IMR-90 (cell line): ENCODE data around the gene SSNA1. TPM values are rescaled to one million over a fixed set of nuclear protein-coding genes. Genes with fewer than 3 reads are reported as not detected.

Source experiments
- ATAC-seq: fragments of 200-7000 bp; cut with Tn5 transposase; 2 replicates; pipeline ENCODE4 v1.9.1; 2020; ENCODE audit warnings: low read depth, mild to moderate bottlenecking, moderate library complexity
- BruUV-seq: library from RNA; stranded (reverse); fragments of 400-500 nt; replicated peaks from 2 replicates; lab custom pipeline; 2021; lab: Mats Ljungman, UMichigan
- CTCF ChIA-PET: fragments of 300-600 bp; formaldehyde crosslinking; extraction: SDS; loops from one replicate; lab custom pipeline; 2021; ENCODE audit warnings: antibody characterized with exemption; lab: Yijun Ruan, JAX
- POLR2A ChIA-PET: fragments of 300-600 bp; sonication (Branson Sonifier 250); formaldehyde crosslinking; loops from one replicate; lab custom pipeline; 2022; ENCODE audit warnings: antibody characterized with exemption; ENCODE audit not compliant: unreplicated experiment; lab: Charles Lee
- DNase-seq: peaks from one replicate; pipeline ENCODE4 v3.0.0; 2013
- H2AFZ ChIP-seq: replicated peaks from 2 replicates; pipeline ENCODE3; 2013; ENCODE audit warnings: low read length, mild to moderate bottlenecking; ENCODE audit not compliant: poor library complexity
- H2AK5ac ChIP-seq: 2 replicates; pipeline ENCODE4 v1.6.1; 2013; ENCODE audit warnings: low read depth, low read length, inconsistent platforms
- H2AK9ac ChIP-seq: replicated peaks from 2 replicates; pipeline ENCODE3; 2013; ENCODE audit warnings: mild to moderate bottlenecking, low read depth, low read length, moderate library complexity; ENCODE audit not compliant: poor library complexity
- H2BK120ac ChIP-seq: 2 replicates; pipeline ENCODE4 v1.6.1; 2013; ENCODE audit warnings: low read depth, low read length, inconsistent platforms
- H2BK15ac ChIP-seq: 3 replicates; pipeline ENCODE4 v1.6.1; 2013; ENCODE audit warnings: low read depth, low read length, inconsistent platforms
- H2BK20ac ChIP-seq: 2 replicates; pipeline ENCODE4 v1.6.1; 2013; ENCODE audit warnings: low read depth, mild to moderate bottlenecking, inconsistent platforms, low read length, moderate library complexity
- H2BK5ac ChIP-seq: 2 replicates; pipeline ENCODE4 v1.6.1; 2013; ENCODE audit warnings: mild to moderate bottlenecking, low read depth, low read length, inconsistent platforms; ENCODE audit not compliant: poor library complexity, severe bottlenecking
- H3K14ac ChIP-seq: replicated peaks from 2 replicates; pipeline ENCODE4 v1.6.1; 2013; ENCODE audit warnings: low read depth, low read length, inconsistent platforms
- H3K18ac ChIP-seq: 2 replicates; pipeline ENCODE4 v1.6.1; 2013; ENCODE audit warnings: low read depth, low read length, control low read depth
- H3K23ac ChIP-seq: 2 replicates; pipeline ENCODE4 v1.6.1; 2013; ENCODE audit warnings: low read depth, low read length, inconsistent platforms
- H3K27ac ChIP-seq: 2 replicates; pipeline ENCODE4 v1.5.1; 2013; ENCODE audit warnings: mild to moderate bottlenecking, control low read depth, low read length; ENCODE audit not compliant: insufficient read depth
- H3K27me3 ChIP-seq: 2 replicates; pipeline ENCODE4 v1.6.1; 2013; ENCODE audit warnings: low read length; ENCODE audit not compliant: control insufficient read depth, insufficient read depth
- H3K36me3 ChIP-seq: 2 replicates; pipeline ENCODE4 v1.6.1; 2013; ENCODE audit warnings: low read length, mixed read lengths; ENCODE audit not compliant: control insufficient read depth, insufficient read depth
- H3K4ac ChIP-seq: 2 replicates; pipeline ENCODE4 v1.6.1; 2013; ENCODE audit warnings: low read depth, low read length, inconsistent platforms
- H3K4me1 ChIP-seq: 2 replicates; pipeline ENCODE4 v1.6.1; 2013; ENCODE audit warnings: low read length, mixed read lengths; ENCODE audit not compliant: control insufficient read depth, insufficient read depth
- H3K4me2 ChIP-seq: 2 replicates; pipeline ENCODE4 v1.6.1; 2013; ENCODE audit warnings: low read depth, mild to moderate bottlenecking, control low read depth, low read length, moderate library complexity
- H3K4me3 ChIP-seq: 2 replicates; pipeline ENCODE4 v1.5.1; 2013; ENCODE audit warnings: low read depth, mild to moderate bottlenecking, control low read depth, low read length, moderate library complexity; ENCODE audit not compliant: insufficient read depth
- H3K56ac ChIP-seq: 2 replicates; pipeline ENCODE4 v1.6.1; 2013; ENCODE audit warnings: low read length, inconsistent platforms; ENCODE audit not compliant: insufficient read depth; ENCODE audit errors: extremely low read depth
- H3K79me1 ChIP-seq, 2 experiments: 2 replicates each; pipeline ENCODE4 v1.6.1; 2013; ENCODE audit warnings: low read length in 2 of 2, inconsistent platforms in 1 of 2, low read depth in 1 of 2
- H3K9ac ChIP-seq: 2 replicates; pipeline ENCODE4 v1.6.1; 2013; ENCODE audit warnings: low read depth, low read length, control low read depth
- H3K9me1 ChIP-seq: 2 replicates; pipeline ENCODE4 v1.6.1; 2013; ENCODE audit warnings: low read length, inconsistent platforms; ENCODE audit not compliant: insufficient read depth
- H3K9me3 ChIP-seq: 2 replicates; pipeline ENCODE4 v1.6.1; 2013; ENCODE audit warnings: low read length; ENCODE audit not compliant: control insufficient read depth, insufficient read depth
- H4K20me1 ChIP-seq: 2 replicates; pipeline ENCODE4 v1.6.1; 2013; ENCODE audit warnings: low read length, inconsistent platforms; ENCODE audit not compliant: insufficient read depth
- H4K5ac ChIP-seq: 2 replicates; pipeline ENCODE4 v1.6.1; 2013; ENCODE audit warnings: mild to moderate bottlenecking, low read depth, low read length, control low read depth
- H4K8ac ChIP-seq, 2 experiments: 2 replicates each; pipeline ENCODE4 v1.6.1; 2013; ENCODE audit warnings: low read depth in 2 of 2, low read length in 2 of 2, control low read depth in 1 of 2, inconsistent platforms in 1 of 2
- H4K91ac ChIP-seq: 2 replicates; pipeline ENCODE4 v1.6.1; 2013; ENCODE audit warnings: low read depth, low read length, inconsistent platforms; ENCODE audit not compliant: insufficient read depth
- BHLHE40 ChIP-seq: fragments of 150-350 bp; IDR thresholded peaks from 2 replicates; pipeline ENCODE4 v1.6.1; 2016; ENCODE audit warnings: mild to moderate bottlenecking, low read depth, low read length
- CEBPB ChIP-seq: IDR thresholded peaks from 2 replicates; pipeline ENCODE4 v1.6.1; 2012; ENCODE audit warnings: low read depth, low read length, improper control_type of control experiment
- CHD1 ChIP-seq: IDR thresholded peaks from 2 replicates; pipeline ENCODE4 v1.6.1; 2012; ENCODE audit warnings: low read depth, low read length, improper control_type of control experiment
- CTCF ChIP-seq: conservative IDR thresholded peaks from 2 replicates; pipeline ENCODE4 v1.5.1; 2012; ENCODE audit warnings: mild to moderate bottlenecking, low read depth, low read length, improper control_type of control experiment
- ELK1 ChIP-seq: fragments of 150-350 bp; IDR thresholded peaks from 2 replicates; pipeline ENCODE4 v1.6.1; 2016; ENCODE audit warnings: low read depth, mild to moderate bottlenecking, low read length, moderate library complexity, borderline replicate concordance
- FOS ChIP-seq: fragments of 150-350 bp; IDR thresholded peaks from 2 replicates; pipeline ENCODE4 v1.6.1; 2016; ENCODE audit warnings: low read depth, low read length
- MAFK ChIP-seq: IDR thresholded peaks from 2 replicates; pipeline ENCODE4 v1.6.1; 2012; ENCODE audit warnings: low read depth, low read length, improper control_type of control experiment
- MAZ ChIP-seq: IDR thresholded peaks from 2 replicates; pipeline ENCODE4 v1.6.1; 2012; ENCODE audit warnings: low read depth, mild to moderate bottlenecking, low read length, improper control_type of control experiment, moderate library complexity, borderline replicate concordance
- MXI1 ChIP-seq: IDR thresholded peaks from 2 replicates; pipeline ENCODE4 v1.6.1; 2012; ENCODE audit warnings: low read depth, mild to moderate bottlenecking, low read length, moderate library complexity, borderline replicate concordance
- NFE2L2 ChIP-seq: fragments of 150-350 bp; IDR thresholded peaks from 2 replicates; pipeline ENCODE4 v1.6.1; 2016; ENCODE audit warnings: low read depth, mild to moderate bottlenecking, low read length
- POLR2A ChIP-seq: IDR thresholded peaks from 2 replicates; pipeline ENCODE4 v1.6.1; 2012; ENCODE audit warnings: mild to moderate bottlenecking, low read depth, low read length
- RAD21 ChIP-seq: IDR thresholded peaks from 2 replicates; pipeline ENCODE4 v1.6.1; 2012; ENCODE audit warnings: low read length, improper control_type of control experiment
- RCOR1 ChIP-seq: IDR thresholded peaks from 2 replicates; pipeline ENCODE4 v1.6.1; 2012; ENCODE audit warnings: mild to moderate bottlenecking, low read length, improper control_type of control experiment; ENCODE audit not compliant: insufficient replicate concordance
- RFX5 ChIP-seq: IDR thresholded peaks from 2 replicates; pipeline ENCODE4 v1.8.0; 2012; ENCODE audit warnings: low read depth, mild to moderate bottlenecking, low read length, moderate library complexity
- SMC3 ChIP-seq: fragments of 150-350 bp; IDR thresholded peaks from 2 replicates; pipeline ENCODE4 v1.6.1; 2016; ENCODE audit warnings: low read depth, mild to moderate bottlenecking, antibody characterized with exemption, low read length, moderate library complexity
- USF2 ChIP-seq: fragments of 150-350 bp; IDR thresholded peaks from 2 replicates; pipeline ENCODE4 v1.6.1; 2017; ENCODE audit warnings: mild to moderate bottlenecking, antibody characterized with exemption, low read length, low read depth
- WGBS, 2 experiments: methylation state at CpG; one replicate each; pipeline versions ENCODE4 v1.1.5 to v1.1.7; 2013; ENCODE audit warnings: missing lambda C conversion rate in 2 of 2; ENCODE audit not compliant: insufficient read length in 1 of 2; ENCODE audit errors: extremely low coverage in 2 of 2; 5-methylcytosine and 5-hydroxymethylcytosine counted together
- dilution Hi-C: fragments of 300-500 bp; cut with HindIII; formaldehyde crosslinking; loops from one replicate; pipeline ENCODE4 v1.14.3; 2018; ENCODE audit warnings: low sequenced_read_pairs; ENCODE audit not compliant: unreplicated experiment
- in situ Hi-C: fragments of 300-500 bp; cut with MboI; formaldehyde crosslinking; loops from 3 replicates; pipeline ENCODE4 v1.14.3; 2019; ENCODE audit warnings: low sequenced_read_pairs, inconsistent platforms, mixed read lengths
- intact Hi-C: fragments of 100-400 bp; cut with micrococcal nuclease; formaldehyde crosslinking; loops from 2 replicates; pipeline ENCODE4 v1.10.0; 2022
- polyA plus RNA-seq, 3 experiments: library from polyadenylated mRNA; depleted of rRNA; stranded (reverse); fragments of >200 nt; gene quantifications; 2 replicates each; pipeline ENCODE4 v1.2.3, GENCODE V29; 2012; ENCODE audit warnings: low replicate concordance in 1 of 3
- total RNA-seq: library from RNA; depleted of rRNA; stranded (reverse); fragments of >200 nt; gene quantifications from 2 replicates; pipeline ENCODE4 v1.2.3, GENCODE V29; 2012

SSNA1 gene
- total and polyA plus RNA-seq, 2 of the 4 experiments (the other 2 are of a cell fraction) = 55.7 to 86.7 TPM

- TF ChIP-seq USF2 (no peak), RFX5 (no peak), POLR2A (no peak), MAZ (no peak), SMC3 (no peak), CTCF (no peak), MXI1 (no peak), FOS (no peak), MAFK (no peak), BHLHE40 (no peak), CHD1 (no peak), ELK1 (no peak), NFE2L2 (no peak), RCOR1 (no peak), CEBPB (no peak), RAD21 (no peak)
- no peak overlapping the region for H2BK15ac ChIP-seq
- intact Hi-C loops = no loop called here
- no peak overlapping the region for H4K91ac ChIP-seq
- ChIA-PET CTCF (no interaction called here), POLR2A (no interaction called here)
- H3K56ac ChIP-seq = no peak overlapping the region
- no peak overlapping the region for H3K9ac ChIP-seq
- no peak overlapping the region for H3K4me3 ChIP-seq
- 100% methylated on average over 4 of the region's 17 CpGs; no CpG with 5 or more reads in 1 of the 2 experiments for WGBS, 2 experiments
- no peak overlapping the region for H3K27ac ChIP-seq
- no peak overlapping the region for H3K18ac ChIP-seq
- H2BK120ac ChIP-seq = no peak overlapping the region
- peaks cover 7% of the 10 kb centered on the region for H3K4me1 ChIP-seq
- peaks cover 4% of the 10 kb centered on the region; the same call in 1 of the 2 replicates for H4K20me1 ChIP-seq
- no peak for DNase-seq
- peaks cover 0 to 23% of the 10 kb centered on the region in 2 experiments for H3K79me1 ChIP-seq
- no peak overlapping the region for H2AK5ac ChIP-seq
- dilution Hi-C loops = no loop called here
- no peak overlapping the region for H3K4me2 ChIP-seq
- peaks cover 76% of the 10 kb centered on the region for H3K36me3 ChIP-seq
- H2BK5ac ChIP-seq = no peak overlapping the region
- H2BK20ac ChIP-seq = no peak overlapping the region
- no peak overlapping the region for H2AFZ ChIP-seq
- no peak overlapping the region for H2AK9ac ChIP-seq
- BruUV-seq = no TSS peak
- H4K5ac ChIP-seq = no peak overlapping the region
- no peaks in the 10 kb centered on the region for H3K27me3 ChIP-seq
- no peak overlapping the region for H4K8ac ChIP-seq
- H3K23ac ChIP-seq = no peak overlapping the region
- in situ Hi-C loops = no loop called here
- H3K4ac ChIP-seq = no peak overlapping the region
- 0 out of 2 replicates have a peak, but pooled peaks cover 2% of the 10 kb centered on the region for H3K9me1 ChIP-seq
- no peaks in the 10 kb centered on the region for H3K9me3 ChIP-seq
- no peak overlapping the region for H3K14ac ChIP-seq
- ATAC-seq = no peak
Measured at GRCh38 chr9:137182836-137183235, 5.6 kb upstream of the SSNA1 start.
